AG10803 (cell line): ENCODE measurements around the gene CTSE.

Source experiments
- DNase-seq: peaks from one replicate; pipeline ENCODE4 v3.0.0; 2010; ENCODE audit warnings: low read depth
- H3K4me3 ChIP-seq: 2 replicates; pipeline ENCODE4 v1.5.1; 2011; ENCODE audit warnings: mild to moderate bottlenecking, low read length, control low read depth
- CTCF ChIP-seq: conservative IDR thresholded peaks from 2 replicates; pipeline ENCODE4 v1.5.1; 2011; ENCODE audit warnings: mild to moderate bottlenecking, low read length, control low read depth, inconsistent platforms

The CTSE gene

GRCh38 chr1:205992218-205992882 is 31.3 kb downstream of the CTSE start:
- H3K4me3 ChIP-seq, result no peak overlapping the region
- no peak for TF ChIP-seq CTCF
- no peak for DNase-seq

- DNase-seq, result peak; percentile 63
- no peak overlapping the region for H3K4me3 ChIP-seq
- no peak for TF ChIP-seq CTCF
Measured at GRCh38 chr1:205991237-205991636, 32.5 kb downstream of the CTSE start.

- H3K4me3 ChIP-seq, result no peak overlapping the region
- DNase-seq, result no peak
- no peak for TF ChIP-seq CTCF
Measured at GRCh38 chr1:205990226-205990625, 33.5 kb downstream of the CTSE start.

GRCh38 chr1:205989786-205990185 is 33.9 kb downstream of the CTSE start:
- no peak for DNase-seq
- TF ChIP-seq CTCF, result no peak
- no peak overlapping the region for H3K4me3 ChIP-seq

GRCh38 chr1:205988585-205988995 is 35.1 kb downstream of the CTSE start:
- no peak overlapping the region for H3K4me3 ChIP-seq
- no peak for TF ChIP-seq CTCF
- no peak for DNase-seq

GRCh38 chr1:205986861-205987260 is 36.8 kb downstream of the CTSE start:
- no peak for TF ChIP-seq CTCF
- H3K4me3 ChIP-seq, result no peak overlapping the region
- DNase-seq, result no peak

GRCh38 chr1:205986292-205986691 is 37.4 kb downstream of the CTSE start:
- TF ChIP-seq CTCF, result peak; percentile 3; the same call in 1 of the 2 replicates
- no peak overlapping the region for H3K4me3 ChIP-seq
- DNase-seq, result no peak
